SK-N-SH (cell line): ENCODE results near the gene TRMT44. TPM values are rescaled to one million over a fixed set of nuclear protein-coding genes. Genes with fewer than 3 reads are reported as not detected.

ENCODE experiments used
- CTCF ChIA-PET: fragments of 300-600, 350-600 bp; formaldehyde crosslinking; extraction: SDS; loops from one replicate; lab custom pipeline; 2021; lab: Yijun Ruan, JAX
- POLR2A ChIA-PET: fragments of 350-600 bp; sonication (Branson Sonifier 250); formaldehyde crosslinking; extraction: SDS; loops from one replicate; lab custom pipeline; 2020; ENCODE audit warnings: antibody characterized with exemption, inconsistent platforms; lab: Yijun Ruan, JAX
- DNase-seq: peaks from one replicate; pipeline ENCODE4 v3.0.0; 2012
- H2AFZ ChIP-seq: fragments of 200-600 bp; sonication (generic); 2 replicates; pipeline ENCODE4 v1.8.1; 2016; ENCODE audit warnings: antibody characterized with exemption, mild to moderate bottlenecking, low read depth
- H3F3A ChIP-seq: fragments of 200-600 bp; sonication (generic); replicated peaks from 2 replicates; pipeline ENCODE3; 2016; ENCODE audit warnings: antibody characterized with exemption, mild to moderate bottlenecking; ENCODE audit not compliant: insufficient read depth
- H3K27ac ChIP-seq, 2 experiments: fragments of 200-500 bp in 1 of 2; fragments of 200-600 bp in 1 of 2; sonication (Bioruptor generic) in 1 of 2; sonication (generic), shearing (Covaris generic) in 1 of 2; 2 replicates each; pipeline versions ENCODE4 v1.5.1 to v1.6.1; 2014 to 2016; ENCODE audit warnings: low read depth in 2 of 2, inconsistent platforms in 1 of 2, low read length in 1 of 2, mild to moderate bottlenecking in 1 of 2, mixed read lengths in 1 of 2
- H3K27me3 ChIP-seq: fragments of 200-600 bp; sonication (generic), shearing (Covaris generic); 2 replicates; pipeline ENCODE4 v1.6.1; 2016; ENCODE audit warnings: mixed run types; ENCODE audit not compliant: insufficient read depth
- H3K36me3 ChIP-seq, 2 experiments: fragments of 200-500 bp in 1 of 2; fragments of 200-600 bp in 1 of 2; sonication (Bioruptor generic) in 1 of 2; sonication (generic) in 1 of 2; replicated peaks in 1 of 2; 2 replicates each; pipeline versions ENCODE3 to v1.5.1; 2014 to 2016; ENCODE audit warnings: low read length in 1 of 2, mild to moderate bottlenecking in 1 of 2; ENCODE audit not compliant: insufficient read depth in 2 of 2, control insufficient read depth in 1 of 2
- H3K4me1 ChIP-seq, 2 experiments: fragments of 200-500 bp in 1 of 2; fragments of 200-600 bp in 1 of 2; sonication (Bioruptor generic) in 1 of 2; sonication (generic), shearing (Covaris generic) in 1 of 2; 2 replicates each; pipeline versions ENCODE4 v1.5.1 to v1.6.1; 2014 to 2016; ENCODE audit warnings: low read depth in 1 of 2, low read length in 1 of 2, mixed run types in 1 of 2; ENCODE audit not compliant: insufficient read depth in 2 of 2, control insufficient read depth in 1 of 2
- H3K4me2 ChIP-seq: fragments of 200-600 bp; sonication (generic), shearing (Covaris generic); 2 replicates; pipeline ENCODE4 v1.6.1; 2017; ENCODE audit warnings: mixed run types
- H3K4me3 ChIP-seq, 2 experiments: fragments of 200-500 bp in 1 of 2; fragments of 200-600 bp in 1 of 2; sonication (Bioruptor generic) in 1 of 2; sonication (generic), shearing (Covaris generic) in 1 of 2; 2 replicates each; pipeline versions ENCODE4 v1.5.1 to v1.8.1; 2014 to 2016; ENCODE audit warnings: low read depth in 2 of 2, inconsistent platforms in 1 of 2, low read length in 1 of 2, mild to moderate bottlenecking in 1 of 2, mixed read lengths in 1 of 2, moderate library complexity in 1 of 2
- H3K79me2 ChIP-seq: fragments of 200-600 bp; sonication (generic); 2 replicates; pipeline ENCODE4 v1.8.1; 2017; ENCODE audit warnings: mild to moderate bottlenecking; ENCODE audit not compliant: insufficient read depth
- H3K9ac ChIP-seq: fragments of 200-600 bp; sonication (generic); 2 replicates; pipeline ENCODE4 v1.6.1; 2017; ENCODE audit warnings: mixed run types
- H3K9me2 ChIP-seq: fragments of 200-600 bp; sonication (generic); 2 replicates; pipeline ENCODE4 v1.6.1; 2017; ENCODE audit warnings: mixed run types
- H3K9me3 ChIP-seq: fragments of 200-600 bp; sonication (generic); 2 replicates; pipeline ENCODE4 v1.6.1; 2017; ENCODE audit warnings: mixed run types, mild to moderate bottlenecking, moderate library complexity
- H4K20me1 ChIP-seq: fragments of 200-600 bp; sonication (generic); 2 replicates; pipeline ENCODE4 v1.6.1; 2017; ENCODE audit warnings: mild to moderate bottlenecking, mixed run types; ENCODE audit not compliant: insufficient read depth
- ELF1 ChIP-seq: IDR thresholded peaks from 2 replicates; pipeline ENCODE4 v1.4.0; 2012
- EP300 ChIP-seq, 2 experiments: IDR thresholded peaks; 2 replicates each; pipeline versions ENCODE4 v1.4.0 to v1.6.1; 2012; ENCODE audit warnings: borderline replicate concordance in 1 of 2, low read depth in 1 of 2, low read length in 1 of 2
- EZH2phosphoT487 ChIP-seq: fragments of 200-600 bp; sonication (generic); IDR thresholded peaks from 2 replicates; pipeline ENCODE4 v1.6.1; 2017; ENCODE audit warnings: low read depth, mixed run types, mild to moderate bottlenecking, antibody characterized with exemption, moderate library complexity, borderline replicate concordance
- FOXJ3 ChIP-seq: sonication (generic); formaldehyde crosslinking; IDR thresholded peaks from 2 replicates; pipeline ENCODE4 v1.5.1; 2020; ENCODE audit warnings: mild to moderate bottlenecking, missing genetic modification reagents
- FOXM1 ChIP-seq: IDR thresholded peaks from 2 replicates; pipeline ENCODE4 v1.4.0; 2012; ENCODE audit warnings: low read depth, mild to moderate bottlenecking
- GABPA ChIP-seq: IDR thresholded peaks from 2 replicates; pipeline ENCODE4 v1.4.0; 2012; ENCODE audit warnings: low read depth, mild to moderate bottlenecking
- GATA2 ChIP-seq: sonication (generic); formaldehyde crosslinking; IDR thresholded peaks from 2 replicates; pipeline ENCODE4 v1.5.0; 2020; ENCODE audit warnings: mild to moderate bottlenecking, missing genetic modification reagents
- JUND ChIP-seq: IDR thresholded peaks from 2 replicates; pipeline ENCODE4 v1.4.0; 2012
- MEF2A ChIP-seq: IDR thresholded peaks from 2 replicates; pipeline ENCODE4 v1.4.0; 2012; ENCODE audit warnings: low read depth, borderline replicate concordance
- NFIC ChIP-seq: IDR thresholded peaks from 2 replicates; pipeline ENCODE4 v1.4.0; 2012; ENCODE audit warnings: borderline replicate concordance
- NRF1 ChIP-seq: IDR thresholded peaks from 2 replicates; pipeline ENCODE4 v1.6.1; 2012; ENCODE audit warnings: low read depth, mild to moderate bottlenecking, low read length
- RFX5 ChIP-seq: IDR thresholded peaks from 2 replicates; pipeline ENCODE4 v1.6.1; 2012; ENCODE audit warnings: mild to moderate bottlenecking, improper control_type of control experiment, low read length
- RXRA ChIP-seq: IDR thresholded peaks from 2 replicates; pipeline ENCODE4 v1.4.0; 2012; ENCODE audit warnings: low read depth, mild to moderate bottlenecking, borderline replicate concordance
- SIN3A ChIP-seq: IDR thresholded peaks from 2 replicates; pipeline ENCODE4 v1.6.1; 2012; ENCODE audit warnings: low read depth, mild to moderate bottlenecking, low read length, moderate library complexity, borderline replicate concordance
- TAF1 ChIP-seq: IDR thresholded peaks from 2 replicates; pipeline ENCODE4 v1.6.1; 2012; ENCODE audit warnings: low read depth, mild to moderate bottlenecking, low read length, moderate library complexity, borderline replicate concordance
- TEAD4 ChIP-seq: IDR thresholded peaks from 2 replicates; pipeline ENCODE4 v1.4.0; 2012; ENCODE audit warnings: mild to moderate bottlenecking, borderline replicate concordance; ENCODE audit not compliant: insufficient read depth
- USF1 ChIP-seq: IDR thresholded peaks from 2 replicates; pipeline ENCODE4 v1.4.0; 2012; ENCODE audit warnings: low read depth, borderline replicate concordance
- USF2 ChIP-seq: fragments of 150-350 bp; IDR thresholded peaks from 2 replicates; pipeline ENCODE4 v1.6.1; 2017; ENCODE audit warnings: antibody characterized with exemption, low read length, low read depth, borderline replicate concordance
- YY1 ChIP-seq: IDR thresholded peaks from 2 replicates; pipeline ENCODE4 v1.4.0; 2012; ENCODE audit warnings: low read depth, mild to moderate bottlenecking
- WGBS: methylation state at CpG from one replicate; pipeline ENCODE4 v1.1.6; 2017; ENCODE audit warnings: low lambda C conversion rate; 5-methylcytosine and 5-hydroxymethylcytosine counted together
- polyA plus RNA-seq, 3 experiments: library from polyadenylated mRNA; depleted of rRNA; stranded (reverse); fragments of >200 nt; gene quantifications; 2 replicates each; pipeline ENCODE4 v1.2.3, GENCODE V29; 2012
- TF ChIP-seq, protein P1 (sequence below): IDR thresholded peaks from 2 replicates; pipeline ENCODE4; 2012
- TF ChIP-seq, protein P2 (sequence below): IDR thresholded peaks from 2 replicates; pipeline ENCODE4 v1.6.1; 2012; ENCODE audit warnings: mild to moderate bottlenecking, low read depth, low read length, moderate library complexity

The TRMT44 gene
- polyA plus RNA-seq, 1 of the 3 experiments (the other 2 are of a cell fraction) = 6.0 TPM

- TF ChIP-seq FOXJ3 (CRISPR knock-in tag) (no peak), RFX5 (no peak), EP300 (IDR thresholded peaks at IDR 0.05; ENCODE audit: borderline replicate concordance in 1 of 2, low read depth in 1 of 2, low read length in 1 of 2) (no peak), JUND (no peak), SIN3A (no peak), USF1 (no peak), RXRA (no peak), FOXM1 (no peak), EZH2phosphoT487 (no peak), YY1 (peak; percentile 89), TAF1 (peak; percentile 79), NRF1 (no peak), GABPA (peak; percentile 82), TEAD4 (no peak)
- TF ChIP-seq, protein P1, sequence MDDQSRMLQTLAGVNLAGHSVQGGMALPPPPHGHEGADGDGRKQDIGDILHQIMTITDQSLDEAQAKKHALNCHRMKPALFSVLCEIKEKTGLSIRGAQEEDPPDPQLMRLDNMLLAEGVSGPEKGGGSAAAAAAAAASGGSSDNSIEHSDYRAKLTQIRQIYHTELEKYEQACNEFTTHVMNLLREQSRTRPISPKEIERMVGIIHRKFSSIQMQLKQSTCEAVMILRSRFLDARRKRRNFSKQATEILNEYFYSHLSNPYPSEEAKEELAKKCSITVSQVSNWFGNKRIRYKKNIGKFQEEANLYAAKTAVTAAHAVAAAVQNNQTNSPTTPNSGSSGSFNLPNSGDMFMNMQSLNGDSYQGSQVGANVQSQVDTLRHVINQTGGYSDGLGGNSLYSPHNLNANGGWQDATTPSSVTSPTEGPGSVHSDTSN = no peak
Measured at GRCh38 chr4:8440492-8441311, at the start of gene TRMT44, which contains the start of gene ACOX3 (continued).

DNA sequence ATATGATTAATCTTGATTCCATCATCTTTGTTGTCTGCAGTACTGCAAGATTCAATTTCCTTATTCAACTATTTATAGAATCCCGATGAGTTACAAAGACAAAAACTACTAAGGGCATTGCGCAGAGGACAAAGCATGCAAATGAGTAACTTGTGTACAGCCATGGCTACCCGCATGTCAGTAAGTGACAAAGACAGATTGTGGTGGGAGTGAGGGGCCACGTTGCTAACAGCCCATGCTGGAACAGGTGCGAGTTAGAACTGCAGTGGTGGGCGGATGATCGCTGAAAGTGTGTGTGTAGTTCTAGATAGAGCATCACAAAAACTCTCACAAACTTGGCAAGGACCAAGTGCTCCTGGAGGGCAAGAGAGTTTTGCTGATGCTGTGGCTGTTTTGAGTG, 49.5 kb upstream of the TRMT44 start:
- H2AFZ ChIP-seq = no peak overlapping the region
- no peak overlapping the region for H3K9ac ChIP-seq
- no peak overlapping the region for H3K4me2 ChIP-seq
- 94% methylated on average over 7 of the region's 7 CpGs for WGBS
- no peaks in the 10 kb centered on the region for H3K9me3 ChIP-seq
- ChIA-PET POLR2A (interaction anchor here (0.6 kb wide), 1 partner anchor 151 kb away, joined by 4 read pairs; no protein-coding TSS in a partner anchor), CTCF (interaction anchor here (1.2 to 6.8 kb wide), 4 partner anchors 12 to 214 kb away, joined by 3 to 41 read pairs (median 6); no protein-coding TSS in a partner anchor)
- no peaks in the 10 kb centered on the region for H4K20me1 ChIP-seq
- peaks cover 12% of the 10 kb centered on the region for H3F3A ChIP-seq
- no peaks in the 10 kb centered on the region for H3K79me2 ChIP-seq
- no peaks in the 10 kb centered on the region for H3K9me2 ChIP-seq
- peaks cover 14 to 44% of the 10 kb centered on the region in 2 experiments for H3K4me1 ChIP-seq
- peaks cover 17 to 41% of the 10 kb centered on the region in 2 experiments for H3K36me3 ChIP-seq
- no peaks in the 10 kb centered on the region for H3K27me3 ChIP-seq
- no peak for DNase-seq
- no peak overlapping the region for H3K4me3 ChIP-seq
- no peak overlapping the region for H3K27ac ChIP-seq
- TF ChIP-seq RXRA (no peak), GATA2 (CRISPR knock-in tag) (no peak), USF1 (no peak), USF2 (no peak), ELF1 (no peak), YY1 (no peak), NFIC (no peak), JUND (no peak), EZH2phosphoT487 (no peak), GABPA (no peak), MEF2A (no peak), NRF1 (no peak)
- TF ChIP-seq, protein P1 = no peak
- TF ChIP-seq, protein P2, sequence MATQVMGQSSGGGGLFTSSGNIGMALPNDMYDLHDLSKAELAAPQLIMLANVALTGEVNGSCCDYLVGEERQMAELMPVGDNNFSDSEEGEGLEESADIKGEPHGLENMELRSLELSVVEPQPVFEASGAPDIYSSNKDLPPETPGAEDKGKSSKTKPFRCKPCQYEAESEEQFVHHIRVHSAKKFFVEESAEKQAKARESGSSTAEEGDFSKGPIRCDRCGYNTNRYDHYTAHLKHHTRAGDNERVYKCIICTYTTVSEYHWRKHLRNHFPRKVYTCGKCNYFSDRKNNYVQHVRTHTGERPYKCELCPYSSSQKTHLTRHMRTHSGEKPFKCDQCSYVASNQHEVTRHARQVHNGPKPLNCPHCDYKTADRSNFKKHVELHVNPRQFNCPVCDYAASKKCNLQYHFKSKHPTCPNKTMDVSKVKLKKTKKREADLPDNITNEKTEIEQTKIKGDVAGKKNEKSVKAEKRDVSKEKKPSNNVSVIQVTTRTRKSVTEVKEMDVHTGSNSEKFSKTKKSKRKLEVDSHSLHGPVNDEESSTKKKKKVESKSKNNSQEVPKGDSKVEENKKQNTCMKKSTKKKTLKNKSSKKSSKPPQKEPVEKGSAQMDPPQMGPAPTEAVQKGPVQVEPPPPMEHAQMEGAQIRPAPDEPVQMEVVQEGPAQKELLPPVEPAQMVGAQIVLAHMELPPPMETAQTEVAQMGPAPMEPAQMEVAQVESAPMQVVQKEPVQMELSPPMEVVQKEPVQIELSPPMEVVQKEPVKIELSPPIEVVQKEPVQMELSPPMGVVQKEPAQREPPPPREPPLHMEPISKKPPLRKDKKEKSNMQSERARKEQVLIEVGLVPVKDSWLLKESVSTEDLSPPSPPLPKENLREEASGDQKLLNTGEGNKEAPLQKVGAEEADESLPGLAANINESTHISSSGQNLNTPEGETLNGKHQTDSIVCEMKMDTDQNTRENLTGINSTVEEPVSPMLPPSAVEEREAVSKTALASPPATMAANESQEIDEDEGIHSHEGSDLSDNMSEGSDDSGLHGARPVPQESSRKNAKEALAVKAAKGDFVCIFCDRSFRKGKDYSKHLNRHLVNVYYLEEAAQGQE = no peak
